ENCODE measurements around the gene FAM32A.

Gene FAM32A

GRCh38 chr19:16198370-16198651 is 13.1 kb downstream of the FAM32A start:
- DNase-seq (ENCODE audit: insufficient read length, low spot score), result no peak
- TF ChIP-seq SPI1 (IDR thresholded peaks at IDR 0.05; ENCODE audit: low read depth, low read length) (no peak), POU2F2 (IDR thresholded peaks at IDR 0.05; ENCODE audit: low read depth, low read length) (no peak)
- no peak for FAIRE-seq

- no peak for DNase-seq (ENCODE audit: insufficient read length, low spot score)
- TF ChIP-seq SPI1 (IDR thresholded peaks at IDR 0.05; ENCODE audit: low read depth, low read length), result no peak
- TF ChIP-seq PAX5 (IDR thresholded peaks at IDR 0.05; ENCODE audit: insufficient read depth, low read length, severe bottlenecking), result no peak
- no peak for TF ChIP-seq POU2F2 (IDR thresholded peaks at IDR 0.05; ENCODE audit: low read depth, low read length)
- TF ChIP-seq POLR2AphosphoS5 (IDR thresholded peaks at IDR 0.05; ENCODE audit: low read depth, low read length), result no peak
- TF ChIP-seq POLR2A (IDR thresholded peaks at IDR 0.05; ENCODE audit: low read depth, low read length), result no peak
- TF ChIP-seq TAF1 (IDR thresholded peaks at IDR 0.05; ENCODE audit: low read depth, low read length), result no peak
- no peak for FAIRE-seq
Measured at GRCh38 chr19:16199275-16199932, 14.2 kb downstream of the FAM32A start.

GRCh38 chr19:16200038-16201010 is 15.1 kb downstream of the FAM32A start:
- TF ChIP-seq POLR2A (IDR thresholded peaks at IDR 0.05; ENCODE audit: low read depth, low read length), result no peak
- no peak for TF ChIP-seq SPI1 (IDR thresholded peaks at IDR 0.05; ENCODE audit: low read depth, low read length)
- TF ChIP-seq POU2F2 (IDR thresholded peaks at IDR 0.05; ENCODE audit: low read depth, low read length), result no peak
- no peak for TF ChIP-seq TAF1 (IDR thresholded peaks at IDR 0.05; ENCODE audit: low read depth, low read length)
- TF ChIP-seq POLR2AphosphoS5 (IDR thresholded peaks at IDR 0.05; ENCODE audit: low read depth, low read length), result no peak
- no peak for TF ChIP-seq PAX5 (IDR thresholded peaks at IDR 0.05; ENCODE audit: insufficient read depth, low read length, severe bottlenecking)
- DNase-seq (ENCODE audit: insufficient read length, low spot score) (no peak), FAIRE-seq (no peak)

- FAIRE-seq (no peak), DNase-seq (ENCODE audit: insufficient read length, low spot score) (no peak)
- TF ChIP-seq POU2F2 (IDR thresholded peaks at IDR 0.05; ENCODE audit: low read depth, low read length) (no peak), POLR2AphosphoS5 (IDR thresholded peaks at IDR 0.05; ENCODE audit: low read depth, low read length) (no peak), PAX5 (IDR thresholded peaks at IDR 0.05; ENCODE audit: insufficient read depth, low read length, severe bottlenecking) (no peak), TAF1 (IDR thresholded peaks at IDR 0.05; ENCODE audit: low read depth, low read length) (no peak), POLR2A (IDR thresholded peaks at IDR 0.05; ENCODE audit: low read depth, low read length) (no peak), SPI1 (IDR thresholded peaks at IDR 0.05; ENCODE audit: low read depth, low read length) (no peak)
Measured at GRCh38 chr19:16201011-16201391, 15.8 kb downstream of the FAM32A start.

- no peak for DNase-seq (ENCODE audit: insufficient read length, low spot score)
- TF ChIP-seq TAF1 (IDR thresholded peaks at IDR 0.05; ENCODE audit: low read depth, low read length) (no peak), POLR2AphosphoS5 (IDR thresholded peaks at IDR 0.05; ENCODE audit: low read depth, low read length) (no peak), PAX5 (IDR thresholded peaks at IDR 0.05; ENCODE audit: insufficient read depth, low read length, severe bottlenecking) (no peak), POU2F2 (IDR thresholded peaks at IDR 0.05; ENCODE audit: low read depth, low read length) (no peak), SPI1 (IDR thresholded peaks at IDR 0.05; ENCODE audit: low read depth, low read length) (no peak), POLR2A (IDR thresholded peaks at IDR 0.05; ENCODE audit: low read depth, low read length) (no peak)
- peak; percentile 57 for FAIRE-seq
Measured at GRCh38 chr19:16202320-16203255, 17.4 kb downstream of the FAM32A start.

- TF ChIP-seq PAX5 (IDR thresholded peaks at IDR 0.05; ENCODE audit: insufficient read depth, low read length, severe bottlenecking) (no peak), POLR2A (IDR thresholded peaks at IDR 0.05; ENCODE audit: low read depth, low read length) (no peak), TAF1 (IDR thresholded peaks at IDR 0.05; ENCODE audit: low read depth, low read length) (no peak), POLR2AphosphoS5 (IDR thresholded peaks at IDR 0.05; ENCODE audit: low read depth, low read length) (no peak), SPI1 (IDR thresholded peaks at IDR 0.05; ENCODE audit: low read depth, low read length) (no peak), POU2F2 (IDR thresholded peaks at IDR 0.05; ENCODE audit: low read depth, low read length) (no peak)
- DNase-seq (ENCODE audit: insufficient read length, low spot score) (no peak), FAIRE-seq (no peak)
Measured at GRCh38 chr19:16203256-16204004, 18.2 kb downstream of the FAM32A start.

- TF ChIP-seq POLR2A (IDR thresholded peaks at IDR 0.05; ENCODE audit: low read depth, low read length) (no peak), POU2F2 (IDR thresholded peaks at IDR 0.05; ENCODE audit: low read depth, low read length) (no peak), SPI1 (IDR thresholded peaks at IDR 0.05; ENCODE audit: low read depth, low read length) (no peak)
- no peak for FAIRE-seq
- DNase-seq (ENCODE audit: insufficient read length, low spot score), result no peak
Measured at GRCh38 chr19:16204005-16204294, 18.7 kb downstream of the FAM32A start.

- DNase-seq (ENCODE audit: insufficient read length, low spot score) (no peak), FAIRE-seq (no peak)
- no peak; the same call in 1 of the 2 replicates for TF ChIP-seq POLR2AphosphoS5 (IDR thresholded peaks at IDR 0.05; ENCODE audit: low read depth, low read length)
- TF ChIP-seq POU2F2 (IDR thresholded peaks at IDR 0.05; ENCODE audit: low read depth, low read length), result no peak
- no peak for TF ChIP-seq SPI1 (IDR thresholded peaks at IDR 0.05; ENCODE audit: low read depth, low read length)
- no peak for TF ChIP-seq POLR2A (IDR thresholded peaks at IDR 0.05; ENCODE audit: low read depth, low read length)
- no peak for TF ChIP-seq TAF1 (IDR thresholded peaks at IDR 0.05; ENCODE audit: low read depth, low read length)
- TF ChIP-seq PAX5 (IDR thresholded peaks at IDR 0.05; ENCODE audit: insufficient read depth, low read length, severe bottlenecking), result no peak
Measured at GRCh38 chr19:16205205-16206045, 20.2 kb downstream of the FAM32A start.
